HepG2 (cell line): ENCODE data around the gene FBH1. TPM values are rescaled to one million over a fixed set of nuclear protein-coding genes. Genes with fewer than 3 reads are reported as not detected.

ENCODE experiments used
- ATAC-seq: fragments of 200-7000 bp; cut with Tn5 transposase; 3 replicates; pipeline ENCODE4 v1.9.1; 2020; ENCODE audit warnings: mild to moderate bottlenecking, moderate library complexity
- BruUV-seq: library from RNA; stranded (reverse); fragments of 400-500 nt; replicated peaks from 2 replicates; lab custom pipeline; 2021; lab: Mats Ljungman, UMichigan
- CTCF ChIA-PET: fragments of 300-600 bp; formaldehyde crosslinking; extraction: SDS; loops from one replicate; lab custom pipeline; 2021; ENCODE audit warnings: low total read pairs, inconsistent platforms, low intra/inter-chr PET ratio; lab: Yijun Ruan, JAX
- POLR2A ChIA-PET: fragments of 350-600 bp; sonication (Branson Sonifier 250); formaldehyde crosslinking; loops from one replicate; lab custom pipeline; 2020; ENCODE audit warnings: antibody characterized with exemption, inconsistent platforms; lab: Yijun Ruan, JAX
- DNase-seq: peaks from one replicate; pipeline ENCODE4 v3.0.0-alpha.2; 2015; ENCODE audit warnings: low spot score
- FAIRE-seq: peaks from 3 replicates; lab custom pipeline; 2011; peaks lifted over from hg19 to GRCh38; lab: Jason Lieb, UNC
- H2AFZ ChIP-seq: one replicate; pipeline ENCODE4 v1.6.1; 2011; ENCODE audit warnings: low read length, inconsistent platforms
- H3K27ac ChIP-seq: fragments of 300-600 bp; 3 replicates; pipeline ENCODE4 v1.8.0; 2011; ENCODE audit warnings: mixed run types, mild to moderate bottlenecking, mixed read lengths, low read length, inconsistent platforms; ENCODE audit not compliant: insufficient read depth; ENCODE audit errors: extremely low read length
- H3K27me3 ChIP-seq, 2 experiments: fragments of 200-600 bp in 1 of 2; 2 replicates in 1 of 2; 3 replicates in 1 of 2; pipeline versions ENCODE4 v1.6.0 to v1.8.0; 2011; ENCODE audit warnings: low read length in 2 of 2, mild to moderate bottlenecking in 2 of 2, moderate library complexity in 2 of 2, inconsistent platforms in 1 of 2; ENCODE audit not compliant: insufficient read depth in 2 of 2, control insufficient read depth in 1 of 2
- H3K36me3 ChIP-seq, 2 experiments: fragments of 200-600 bp in 1 of 2; replicated peaks in 1 of 2; 2 replicates in 1 of 2; 3 replicates in 1 of 2; pipeline versions ENCODE4 v1.5.1 to v1.8.0; 2011; ENCODE audit warnings: low read length in 2 of 2, inconsistent platforms in 1 of 2; ENCODE audit not compliant: insufficient read depth in 2 of 2, control insufficient read depth in 1 of 2
- H3K4me1 ChIP-seq: 2 replicates; pipeline ENCODE4 v1.5.1; 2012; ENCODE audit warnings: low read length, inconsistent platforms; ENCODE audit not compliant: insufficient read depth
- H3K4me2 ChIP-seq: 2 replicates; pipeline ENCODE4 v1.6.0; 2011; ENCODE audit warnings: low read depth, low read length, inconsistent platforms
- H3K4me3 ChIP-seq, 3 experiments: fragments of 200-600 bp in 1 of 3; sonication (generic), shearing (Covaris generic) in 1 of 3; replicated peaks in 1 of 3; 2 replicates each; pipeline ENCODE4 v1.5.1; 2011 to 2016; ENCODE audit warnings: low read length in 3 of 3, inconsistent platforms in 2 of 3, low read depth in 2 of 3, mild to moderate bottlenecking in 2 of 3, control low read depth in 1 of 3, mixed read lengths in 1 of 3; ENCODE audit not compliant: insufficient read depth in 1 of 3
- H3K79me2 ChIP-seq: one replicate; pipeline ENCODE4 v1.6.1; 2011; ENCODE audit warnings: low read length, inconsistent platforms; ENCODE audit not compliant: insufficient read depth
- H3K9ac ChIP-seq: 2 replicates; pipeline ENCODE4 v1.6.0; 2011; ENCODE audit warnings: mild to moderate bottlenecking, low read depth, low read length, inconsistent platforms; ENCODE audit not compliant: insufficient read depth
- H3K9me3 ChIP-seq: 2 replicates; pipeline ENCODE4 v1.5.1; 2012; ENCODE audit warnings: mild to moderate bottlenecking, low read length
- H4K20me1 ChIP-seq: 2 replicates; pipeline ENCODE4 v1.6.0; 2011; ENCODE audit warnings: inconsistent platforms, mild to moderate bottlenecking, low read length, moderate library complexity; ENCODE audit not compliant: insufficient read depth
- AGO1 ChIP-seq: fragments of 200-400 bp; formaldehyde crosslinking; IDR thresholded peaks from 2 replicates; pipeline ENCODE4 v1.6.1; 2017; ENCODE audit warnings: mild to moderate bottlenecking, low read depth, low read length, moderate library complexity; ENCODE audit not compliant: poor library complexity, severe bottlenecking
- DR1 ChIP-seq: sonication (generic); formaldehyde crosslinking; IDR thresholded peaks from 2 replicates; pipeline ENCODE4 v1.8.0; 2021; ENCODE audit warnings: mild to moderate bottlenecking, missing genetic modification reagents, inconsistent platforms
- GFI1 ChIP-seq: sonication (generic); formaldehyde crosslinking; IDR thresholded peaks from 2 replicates; pipeline ENCODE4 v1.5.0; 2020; ENCODE audit warnings: missing genetic modification reagents, mild to moderate bottlenecking, borderline replicate concordance
- KMT2A ChIP-seq: sonication (generic); formaldehyde crosslinking; IDR thresholded peaks from 2 replicates; pipeline ENCODE4 v1.4.0; 2020; ENCODE audit warnings: missing genetic modification reagents
- MTF1 ChIP-seq: sonication (generic); formaldehyde crosslinking; IDR thresholded peaks from 2 replicates; pipeline ENCODE4 v1.5.0; 2020; ENCODE audit warnings: missing genetic modification reagents
- NCOA2 ChIP-seq: sonication (generic); formaldehyde crosslinking; IDR thresholded peaks from 2 replicates; pipeline ENCODE4 v1.8.0; 2022; ENCODE audit warnings: inconsistent platforms
- SAP130 ChIP-seq: IDR thresholded peaks from 2 replicates; pipeline ENCODE4 v1.6.1; 2016; ENCODE audit warnings: low read depth
- TOE1 ChIP-seq: sonication (generic); formaldehyde crosslinking; IDR thresholded peaks from 2 replicates; pipeline ENCODE4 v1.4.0; 2020; ENCODE audit warnings: mild to moderate bottlenecking, missing genetic modification reagents
- ZNF496 ChIP-seq: sonication (generic); formaldehyde crosslinking; IDR thresholded peaks from 2 replicates; pipeline ENCODE4 v1.8.1; 2023; ENCODE audit warnings: mild to moderate bottlenecking, moderate library complexity, missing genetic modification reagents; ENCODE audit not compliant: insufficient replicate concordance
- ZNF766 ChIP-seq: sonication (generic); formaldehyde crosslinking; IDR thresholded peaks from 2 replicates; pipeline ENCODE4 v1.5.0; 2020; ENCODE audit warnings: missing genetic modification reagents, borderline replicate concordance
- ZNF788 ChIP-seq: sonication (generic); formaldehyde crosslinking; IDR thresholded peaks from 2 replicates; pipeline ENCODE4 v1.5.0; 2020; ENCODE audit warnings: mild to moderate bottlenecking, missing genetic modification reagents, borderline replicate concordance
- ZNF883 ChIP-seq: sonication (generic); formaldehyde crosslinking; IDR thresholded peaks from 2 replicates; pipeline ENCODE4 v1.5.1; 2020; ENCODE audit warnings: mild to moderate bottlenecking, missing genetic modification reagents; ENCODE audit errors: not compliant biosample characterization
- WGBS: methylation state at CpG from one replicate; pipeline ENCODE4 v1.1.6; 2017; ENCODE audit warnings: low lambda C conversion rate; 5-methylcytosine and 5-hydroxymethylcytosine counted together
- in situ Hi-C: cut with HindIII; loops from 2 replicates; pipeline ENCODE4 v1.10.0; 2017; ENCODE audit warnings: low pct_unique_long_range_greater_than_20kb; ENCODE audit not compliant: extremely low pct_ligation_motif_present
- intact Hi-C: fragments of 100-400 bp; cut with micrococcal nuclease; formaldehyde crosslinking; loops from one replicate; pipeline ENCODE4 v1.10.0; 2022; ENCODE audit not compliant: unreplicated experiment
- polyA plus RNA-seq, 8 experiments: library from polyadenylated mRNA; depleted of rRNA in 3 of 8; stranded (reverse) in 7 of 8; unstranded in 1 of 8; fragments of >200 nt; fragmentation: Illumina TruSeq in 4 of 8; extraction: Trizol in 4 of 8; gene quantifications; 2 replicates each; pipeline versions ENCODE4 v1.2.1 to v1.2.3, GENCODE V29; 2011 to 2016; ENCODE audit warnings: low read depth in 4 of 8, missing spikeins in 1 of 8, mixed read lengths in 1 of 8; ENCODE audit not compliant: insufficient read depth in 1 of 8
- total RNA-seq, 5 experiments: library from RNA; depleted of rRNA; stranded (reverse); fragments of >200 nt; fragmentation: Illumina TruSeq; extraction: Trizol; gene quantifications; 2 replicates each; pipeline ENCODE4 v1.2.3, GENCODE V29; 2016; ENCODE audit warnings: low read depth in 1 of 5
- TF ChIP-seq, protein P1 (sequence below): sonication (generic); formaldehyde crosslinking; IDR thresholded peaks from 2 replicates; pipeline ENCODE4 v1.4.0; 2020; ENCODE audit warnings: missing genetic modification reagents
- TF ChIP-seq, protein P2 (sequence below): sonication (generic); formaldehyde crosslinking; IDR thresholded peaks from 2 replicates; pipeline ENCODE4 v1.4.0; 2020; ENCODE audit warnings: mild to moderate bottlenecking, missing genetic modification reagents, borderline replicate concordance

FBH1 gene
- total and polyA plus RNA-seq, 2 of the 13 experiments (the other 11 are each of a cell fraction or from before 2014, with no cell fraction given) = 48.8 to 60.3 TPM

DNA sequence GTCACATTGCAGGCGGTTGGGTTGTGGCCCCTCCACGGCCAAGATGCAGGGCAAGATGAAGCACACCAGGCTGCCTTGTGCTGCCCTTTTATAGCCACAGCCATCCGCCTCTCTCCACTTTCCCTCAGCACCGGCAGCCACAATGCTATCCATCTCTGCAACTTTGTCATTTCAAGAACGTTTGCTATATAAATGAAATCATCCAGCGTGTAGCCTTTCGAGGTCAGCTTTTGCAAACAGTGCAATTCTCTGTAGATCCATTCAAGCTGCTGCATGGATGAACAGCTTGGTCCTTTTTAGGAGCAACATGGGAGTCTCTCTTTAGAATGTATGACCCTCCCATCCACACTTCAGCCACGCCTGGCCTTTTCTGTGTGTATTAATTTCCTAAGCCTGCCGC lies 93.7 kb downstream of the FBH1 start:
- H3K9ac ChIP-seq = no peak overlapping the region
- peaks cover 1 to 44% of the 10 kb centered on the region in 2 experiments; a peak in 3 of 5 replicates for H3K27me3 ChIP-seq
- TF ChIP-seq ZNF883 (no peak), ZNF766 (CRISPR knock-in tag) (no peak), ZNF496 (CRISPR knock-in tag) (no peak), DR1 (CRISPR knock-in tag) (no peak), AGO1 (no peak)
- no peak overlapping the region for H3K4me3 ChIP-seq
- DNase-seq (no peak), FAIRE-seq (no peak), ATAC-seq (no peak)
- H3K27ac ChIP-seq = no peak overlapping the region
- H3K9me3 ChIP-seq = no peaks in the 10 kb centered on the region
- no peak overlapping the region for H2AFZ ChIP-seq
- no peak overlapping the region for H3K4me2 ChIP-seq
- intact Hi-C loops (no loop called here), in situ Hi-C loops (no loop called here)
- no peaks in the 10 kb centered on the region for H3K36me3 ChIP-seq
- CTCF ChIA-PET = no interaction called here
- no TSS peak for BruUV-seq
- no peaks in the 10 kb centered on the region for H3K79me2 ChIP-seq
- WGBS = 16% methylated on average over 9 of the region's 9 CpGs
- POLR2A ChIA-PET = no interaction called here
- no peaks in the 10 kb centered on the region for H3K4me1 ChIP-seq
- no peaks in the 10 kb centered on the region for H4K20me1 ChIP-seq

DNA sequence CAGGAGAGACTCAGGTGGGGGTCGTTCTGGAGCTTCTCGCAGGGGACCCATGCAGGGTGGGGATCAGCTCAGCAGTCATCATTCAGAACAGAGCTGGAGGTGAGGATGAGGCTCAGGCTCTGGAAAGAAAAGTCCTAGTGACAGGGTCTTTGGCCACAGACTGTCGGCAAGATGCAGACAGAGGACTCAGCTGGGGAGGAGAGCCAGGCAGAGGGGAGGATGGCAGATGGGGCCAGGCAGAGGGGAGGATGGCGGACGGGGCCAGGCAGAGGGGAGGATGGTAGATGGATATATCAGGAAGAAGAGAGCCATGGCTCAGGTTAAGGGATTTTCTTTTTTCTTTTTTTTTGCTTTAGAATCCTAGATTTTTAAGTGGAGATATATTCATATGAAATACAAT lies 95.0 kb downstream of the FBH1 start:
- H4K20me1 ChIP-seq = no peaks in the 10 kb centered on the region
- FAIRE-seq = no peak
- BruUV-seq = no TSS peak
- ChIA-PET CTCF (no interaction called here), POLR2A (no interaction called here)
- H3K27ac ChIP-seq = no peak overlapping the region
- no peak overlapping the region for H3K4me3 ChIP-seq
- no peaks in the 10 kb centered on the region for H3K36me3 ChIP-seq
- in situ Hi-C loops (no loop called here), intact Hi-C loops (no loop called here)
- WGBS = 23% methylated on average over 5 of the region's 5 CpGs
- peaks cover 1 to 39% of the 10 kb centered on the region in 2 experiments; a peak in 3 of 5 replicates for H3K27me3 ChIP-seq
- no peak overlapping the region for H3K4me2 ChIP-seq
- no peaks in the 10 kb centered on the region for H3K79me2 ChIP-seq
- H3K9me3 ChIP-seq = no peaks in the 10 kb centered on the region
- H3K9ac ChIP-seq = no peak overlapping the region
- no peaks in the 10 kb centered on the region for H3K4me1 ChIP-seq
- no peak overlapping the region for H2AFZ ChIP-seq
- ATAC-seq = no peak
- no peak for DNase-seq
- TF ChIP-seq ZNF788 (CRISPR knock-in tag) = no peak
- no peak for TF ChIP-seq MTF1 (CRISPR knock-in tag)
- no peak for TF ChIP-seq SAP130 (CRISPR knock-in tag)
- TF ChIP-seq, protein P1, sequence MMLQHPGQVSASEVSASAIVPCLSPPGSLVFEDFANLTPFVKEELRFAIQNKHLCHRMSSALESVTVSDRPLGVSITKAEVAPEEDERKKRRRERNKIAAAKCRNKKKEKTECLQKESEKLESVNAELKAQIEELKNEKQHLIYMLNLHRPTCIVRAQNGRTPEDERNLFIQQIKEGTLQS (CRISPR knock-in tag) = no peak
- TF ChIP-seq GFI1 (CRISPR knock-in tag) = no peak
- no peak for TF ChIP-seq NCOA2 (CRISPR knock-in tag)
- no peak for TF ChIP-seq TOE1 (CRISPR knock-in tag)
- TF ChIP-seq KMT2A (CRISPR knock-in tag) = no peak
- TF ChIP-seq, protein P2, sequence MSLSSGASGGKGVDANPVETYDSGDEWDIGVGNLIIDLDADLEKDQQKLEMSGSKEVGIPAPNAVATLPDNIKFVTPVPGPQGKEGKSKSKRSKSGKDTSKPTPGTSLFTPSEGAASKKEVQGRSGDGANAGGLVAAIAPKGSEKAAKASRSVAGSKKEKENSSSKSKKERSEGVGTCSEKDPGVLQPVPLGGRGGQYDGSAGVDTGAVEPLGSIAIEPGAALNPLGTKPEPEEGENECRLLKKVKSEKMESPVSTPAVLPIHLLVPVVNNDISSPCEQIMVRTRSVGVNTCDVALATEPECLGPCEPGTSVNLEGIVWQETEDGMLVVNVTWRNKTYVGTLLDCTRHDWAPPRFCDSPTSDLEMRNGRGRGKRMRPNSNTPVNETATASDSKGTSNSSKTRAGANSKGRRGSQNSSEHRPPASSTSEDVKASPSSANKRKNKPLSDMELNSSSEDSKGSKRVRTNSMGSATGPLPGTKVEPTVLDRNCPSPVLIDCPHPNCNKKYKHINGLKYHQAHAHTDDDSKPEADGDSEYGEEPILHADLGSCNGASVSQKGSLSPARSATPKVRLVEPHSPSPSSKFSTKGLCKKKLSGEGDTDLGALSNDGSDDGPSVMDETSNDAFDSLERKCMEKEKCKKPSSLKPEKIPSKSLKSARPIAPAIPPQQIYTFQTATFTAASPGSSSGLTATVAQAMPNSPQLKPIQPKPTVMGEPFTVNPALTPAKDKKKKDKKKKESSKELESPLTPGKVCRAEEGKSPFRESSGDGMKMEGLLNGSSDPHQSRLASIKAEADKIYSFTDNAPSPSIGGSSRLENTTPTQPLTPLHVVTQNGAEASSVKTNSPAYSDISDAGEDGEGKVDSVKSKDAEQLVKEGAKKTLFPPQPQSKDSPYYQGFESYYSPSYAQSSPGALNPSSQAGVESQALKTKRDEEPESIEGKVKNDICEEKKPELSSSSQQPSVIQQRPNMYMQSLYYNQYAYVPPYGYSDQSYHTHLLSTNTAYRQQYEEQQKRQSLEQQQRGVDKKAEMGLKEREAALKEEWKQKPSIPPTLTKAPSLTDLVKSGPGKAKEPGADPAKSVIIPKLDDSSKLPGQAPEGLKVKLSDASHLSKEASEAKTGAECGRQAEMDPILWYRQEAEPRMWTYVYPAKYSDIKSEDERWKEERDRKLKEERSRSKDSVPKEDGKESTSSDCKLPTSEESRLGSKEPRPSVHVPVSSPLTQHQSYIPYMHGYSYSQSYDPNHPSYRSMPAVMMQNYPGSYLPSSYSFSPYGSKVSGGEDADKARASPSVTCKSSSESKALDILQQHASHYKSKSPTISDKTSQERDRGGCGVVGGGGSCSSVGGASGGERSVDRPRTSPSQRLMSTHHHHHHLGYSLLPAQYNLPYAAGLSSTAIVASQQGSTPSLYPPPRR (CRISPR knock-in tag) = no peak
